H4 (cell line): ENCODE measurements around the gene AIF1L. TPM values are rescaled to one million over a fixed set of nuclear protein-coding genes. Genes with fewer than 3 reads are reported as not detected.
"Not testable (repeated sequence)": the region's sequence is repeated elsewhere in the genome, so short reads cannot be mapped to it uniquely, and the experiment has no call there.

Experiments used
- DNase-seq: peaks from one replicate; pipeline ENCODE4 v3.0.0-alpha.2; 2015; ENCODE audit warnings: low spot score
- total RNA-seq: library from RNA; depleted of rRNA; stranded (reverse); fragments of >200 nt; shearing (Covaris generic); gene quantifications from 2 replicates; pipeline ENCODE4 v1.2.3, GENCODE V29; 2014

Gene AIF1L
- total RNA-seq, 1 experiment from 2014 or later = 3.3 TPM

- no peak for DNase-seq
These were observed 24.4 kb downstream of the AIF1L start for GRCh38 chr9:131120620-131121228.

GRCh38 chr9:131121346-131121745 is 25.0 kb downstream of the AIF1L start:
- DNase-seq = no peak

- no peak for DNase-seq
These were observed 25.8 kb downstream of the AIF1L start for GRCh38 chr9:131122158-131122557.

- DNase-seq = no peak
These were observed 28.6 kb downstream of the AIF1L start for GRCh38 chr9:131125038-131125287.

- DNase-seq = peak; percentile 97
These were observed 29.1 kb downstream of the AIF1L start, which contains the start of gene NUP214 for GRCh38 chr9:131125288-131126058. TSS of gene NUP214 (plus strand) at chr9:131125586. CDS start at chr9:131125705, 119 bp downstream.

- DNase-seq = no peak
These were observed 29.7 kb downstream of the AIF1L start for GRCh38 chr9:131126059-131126426.

- no peak for DNase-seq
These were observed 32.9 kb downstream of the AIF1L start for GRCh38 chr9:131129183-131129582.

- no peak for DNase-seq
These were observed 42.3 kb downstream of the AIF1L start for GRCh38 chr9:131138676-131139075.

GRCh38 chr9:131140112-131140511 is 43.8 kb downstream of the AIF1L start:
- no peak for DNase-seq

GRCh38 chr9:131140550-131140949 is 44.2 kb downstream of the AIF1L start:
- DNase-seq = no peak

GRCh38 chr9:131142160-131142559 is 45.8 kb downstream of the AIF1L start:
- no peak for DNase-seq

- no peak for DNase-seq
These were observed 47.9 kb downstream of the AIF1L start for GRCh38 chr9:131144201-131144600.

- DNase-seq = no peak
These were observed 48.9 kb downstream of the AIF1L start for GRCh38 chr9:131145245-131145644.

GRCh38 chr9:131146186-131146585 is 49.9 kb downstream of the AIF1L start:
- DNase-seq = no peak

GRCh38 chr9:131148276-131148675 is 51.9 kb downstream of the AIF1L start:
- DNase-seq = no peak

GRCh38 chr9:131148966-131149687 is 52.8 kb downstream of the AIF1L start:
- DNase-seq = no peak

- no peak for DNase-seq
These were observed 53.3 kb downstream of the AIF1L start for GRCh38 chr9:131149688-131150053.

GRCh38 chr9:131153595-131153994 is 57.3 kb downstream of the AIF1L start:
- no peak for DNase-seq

GRCh38 chr9:131158673-131159072 is 62.3 kb downstream of the AIF1L start:
- not testable (repeated sequence) for DNase-seq

- no peak for DNase-seq
These were observed 64.2 kb downstream of the AIF1L start for GRCh38 chr9:131160416-131161112.

GRCh38 chr9:131161585-131161984 is 65.3 kb downstream of the AIF1L start:
- no peak for DNase-seq

- no peak for DNase-seq
These were observed 66.6 kb downstream of the AIF1L start for GRCh38 chr9:131162886-131163285.

GRCh38 chr9:131165523-131165922 is 69.2 kb downstream of the AIF1L start:
- no peak for DNase-seq
